GM06990 (cell line): ENCODE data around the gene ISOC2.

Experiments
- DNase-seq: peaks from one replicate; pipeline ENCODE4 v3.0.0-alpha.2; 2011; ENCODE audit not compliant: insufficient read length; ENCODE audit errors: extremely low read depth
- H3K27me3 ChIP-seq: replicated peaks from 2 replicates; pipeline ENCODE4 v1.6.0; 2011; ENCODE audit warnings: low read length; ENCODE audit not compliant: control insufficient read depth, insufficient read depth
- H3K36me3 ChIP-seq: 2 replicates; pipeline ENCODE4 v1.5.1; 2011; ENCODE audit warnings: low read length; ENCODE audit not compliant: control insufficient read depth, insufficient read depth
- H3K4me3 ChIP-seq: replicated peaks from 2 replicates; pipeline ENCODE4 v1.5.1; 2011; ENCODE audit warnings: low read depth, mild to moderate bottlenecking, control low read depth, low read length
- TF ChIP-seq, protein P1 (sequence below): IDR thresholded peaks from 2 replicates; pipeline ENCODE4 v1.5.1; 2011; ENCODE audit warnings: low read length, control low read depth, mild to moderate bottlenecking, inconsistent platforms; ENCODE audit not compliant: insufficient read depth, poor library complexity, severe bottlenecking

ISOC2 gene

DNA sequence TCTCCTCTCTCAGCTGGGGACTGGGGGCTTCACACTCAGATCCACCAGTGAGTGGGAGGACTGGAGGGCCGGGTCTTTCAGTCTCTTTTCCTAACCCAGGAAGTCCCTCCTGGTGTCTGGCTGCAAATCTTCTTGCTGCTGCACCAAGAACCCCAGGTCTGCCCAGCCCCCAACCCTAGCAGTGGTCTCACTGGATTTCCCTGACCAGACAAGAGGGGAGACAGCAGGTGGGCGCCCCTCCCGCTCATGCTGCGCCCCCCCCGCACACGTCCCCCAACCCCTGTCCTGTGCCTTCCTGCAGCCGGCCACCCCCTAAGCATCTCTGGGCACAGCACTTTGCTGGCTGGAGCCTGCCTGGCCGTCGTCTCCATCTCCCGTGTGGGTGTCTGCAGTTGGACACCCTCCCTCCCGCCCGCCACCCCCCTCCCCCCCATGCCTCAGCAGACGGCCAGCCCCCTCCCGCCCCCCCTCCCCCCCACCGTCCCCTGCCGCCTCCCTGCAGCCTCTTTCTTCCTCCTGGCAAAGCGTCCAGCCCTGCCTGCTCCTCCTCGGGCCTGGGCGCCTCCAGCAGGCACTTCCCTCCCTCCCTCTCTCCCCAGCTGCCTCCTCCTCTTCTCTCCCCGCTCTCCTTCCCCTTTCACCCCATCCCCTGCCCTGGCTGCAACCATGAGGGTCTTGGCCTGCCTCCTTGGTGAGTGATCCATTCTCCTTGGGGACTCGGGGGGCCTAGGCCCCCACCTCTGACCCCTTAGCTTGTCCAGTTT, 26.7 kb upstream of the ISOC2 start, which contains the start of gene SSC5D:
Gene SSC5D (plus strand): TSS at position 513 of the 764 bp plus-strand sequence. CDS start 154 bp downstream, at position 667.
- H3K36me3 ChIP-seq, result no peaks in the 10 kb centered on the region
- no peaks in the 10 kb centered on the region for H3K27me3 ChIP-seq
- no peak within 1 kb of the TSS for H3K4me3 ChIP-seq
- TF ChIP-seq, protein P1, sequence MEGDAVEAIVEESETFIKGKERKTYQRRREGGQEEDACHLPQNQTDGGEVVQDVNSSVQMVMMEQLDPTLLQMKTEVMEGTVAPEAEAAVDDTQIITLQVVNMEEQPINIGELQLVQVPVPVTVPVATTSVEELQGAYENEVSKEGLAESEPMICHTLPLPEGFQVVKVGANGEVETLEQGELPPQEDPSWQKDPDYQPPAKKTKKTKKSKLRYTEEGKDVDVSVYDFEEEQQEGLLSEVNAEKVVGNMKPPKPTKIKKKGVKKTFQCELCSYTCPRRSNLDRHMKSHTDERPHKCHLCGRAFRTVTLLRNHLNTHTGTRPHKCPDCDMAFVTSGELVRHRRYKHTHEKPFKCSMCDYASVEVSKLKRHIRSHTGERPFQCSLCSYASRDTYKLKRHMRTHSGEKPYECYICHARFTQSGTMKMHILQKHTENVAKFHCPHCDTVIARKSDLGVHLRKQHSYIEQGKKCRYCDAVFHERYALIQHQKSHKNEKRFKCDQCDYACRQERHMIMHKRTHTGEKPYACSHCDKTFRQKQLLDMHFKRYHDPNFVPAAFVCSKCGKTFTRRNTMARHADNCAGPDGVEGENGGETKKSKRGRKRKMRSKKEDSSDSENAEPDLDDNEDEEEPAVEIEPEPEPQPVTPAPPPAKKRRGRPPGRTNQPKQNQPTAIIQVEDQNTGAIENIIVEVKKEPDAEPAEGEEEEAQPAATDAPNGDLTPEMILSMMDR, result no peak
- no peak for DNase-seq

DNA sequence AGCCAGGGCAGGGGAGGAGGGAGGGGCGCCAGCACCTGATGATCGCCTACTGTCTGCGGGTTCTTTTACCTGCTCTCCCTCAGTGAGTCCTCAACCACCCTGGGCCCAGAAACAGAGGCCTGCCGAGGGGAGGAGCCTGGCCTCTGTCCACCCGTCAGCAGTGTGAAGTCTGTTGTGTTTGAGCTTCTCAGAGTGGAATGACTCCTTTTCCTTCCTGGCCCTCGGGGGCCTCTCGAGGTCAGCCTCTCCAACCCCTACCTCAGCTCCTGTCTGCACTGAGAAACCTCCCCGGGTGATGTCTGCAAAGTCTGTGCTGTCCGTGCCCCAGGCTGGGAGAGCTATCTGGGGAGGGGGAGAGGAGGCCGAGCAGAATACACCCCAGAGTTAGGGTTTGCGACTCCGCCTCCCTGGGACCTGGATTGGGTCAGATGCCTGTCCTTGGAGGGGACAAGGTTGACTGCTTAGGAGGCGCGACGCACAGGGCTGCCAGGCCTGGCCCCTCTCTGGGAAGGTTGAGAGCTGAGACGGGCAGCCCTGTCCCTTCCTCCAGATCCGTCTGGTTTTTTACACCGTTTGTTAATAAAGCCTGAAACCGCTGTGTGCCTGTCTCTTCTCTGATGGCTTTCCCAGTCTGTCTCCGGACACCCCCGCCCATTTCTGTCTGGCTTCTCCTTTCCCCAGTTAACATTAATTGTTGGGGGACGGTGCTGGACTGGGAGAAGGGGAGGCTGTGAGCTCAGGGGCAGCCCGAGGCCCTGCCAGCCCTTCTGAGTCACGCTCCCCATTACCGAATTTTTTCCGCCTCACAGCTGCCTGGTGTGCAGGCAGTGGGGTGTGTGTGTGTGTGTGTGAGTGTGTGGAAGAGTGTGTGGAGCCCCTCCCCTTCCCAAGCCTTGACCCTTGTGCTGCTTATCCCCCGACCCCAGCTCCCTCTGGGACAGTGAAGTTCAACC, 25.8 kb upstream of the ISOC2 start:
- Histone ChIP-seq H3K36me3 (peaks cover 2% of the 10 kb centered on the region), H3K27me3 (no peaks in the 10 kb centered on the region), H3K4me3 (no peak overlapping the region)
- no peak for DNase-seq
- TF ChIP-seq, protein P1, result no peak

DNA sequence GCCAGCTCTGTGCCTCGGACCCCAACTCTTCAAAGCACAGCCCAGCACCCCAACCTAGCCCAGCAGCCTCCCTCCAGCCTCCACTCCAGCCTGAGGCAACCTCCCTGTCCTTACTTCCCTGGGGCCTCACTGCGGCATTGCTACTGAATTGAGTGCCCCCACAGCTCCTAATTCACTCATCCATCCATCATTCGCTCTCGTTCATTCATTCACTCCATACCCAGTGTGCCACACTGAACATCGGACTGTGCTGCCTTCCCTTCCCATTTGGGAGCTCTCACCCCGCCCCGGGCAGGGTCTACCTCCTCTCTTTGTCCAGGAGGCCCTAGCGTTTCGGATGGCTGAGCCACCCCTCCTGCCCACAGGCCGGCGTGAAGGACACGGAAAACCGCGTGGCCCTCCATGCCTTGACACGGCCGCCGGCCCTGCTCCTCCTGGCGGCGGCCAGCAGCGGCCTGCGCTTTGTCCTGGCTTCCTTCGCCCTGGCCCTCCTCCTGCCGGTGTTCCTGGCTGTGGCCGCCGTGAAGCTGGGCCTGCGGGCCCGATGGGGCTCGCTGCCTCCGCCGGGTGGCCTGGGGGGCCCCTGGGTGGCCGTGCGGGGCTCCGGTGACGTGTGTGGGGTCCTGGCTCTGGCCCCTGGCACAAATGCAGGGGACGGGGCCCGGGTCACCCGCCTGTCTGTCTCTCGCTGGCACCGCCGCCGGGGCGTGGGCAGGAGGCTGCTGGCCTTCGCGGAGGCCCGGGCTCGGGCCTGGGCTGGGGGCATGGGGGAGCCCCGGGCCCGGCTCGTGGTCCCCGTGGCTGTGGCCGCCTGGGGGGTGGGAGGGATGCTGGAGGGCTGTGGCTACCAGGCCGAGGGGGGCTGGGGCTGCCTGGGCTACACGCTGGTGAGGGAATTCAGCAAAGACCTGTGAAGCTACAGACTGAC, 24.9 kb upstream of the ISOC2 start:
- H3K36me3 ChIP-seq, result peaks cover 2% of the 10 kb centered on the region
- H3K4me3 ChIP-seq, result no peak overlapping the region
- H3K27me3 ChIP-seq, result no peaks in the 10 kb centered on the region

DNA sequence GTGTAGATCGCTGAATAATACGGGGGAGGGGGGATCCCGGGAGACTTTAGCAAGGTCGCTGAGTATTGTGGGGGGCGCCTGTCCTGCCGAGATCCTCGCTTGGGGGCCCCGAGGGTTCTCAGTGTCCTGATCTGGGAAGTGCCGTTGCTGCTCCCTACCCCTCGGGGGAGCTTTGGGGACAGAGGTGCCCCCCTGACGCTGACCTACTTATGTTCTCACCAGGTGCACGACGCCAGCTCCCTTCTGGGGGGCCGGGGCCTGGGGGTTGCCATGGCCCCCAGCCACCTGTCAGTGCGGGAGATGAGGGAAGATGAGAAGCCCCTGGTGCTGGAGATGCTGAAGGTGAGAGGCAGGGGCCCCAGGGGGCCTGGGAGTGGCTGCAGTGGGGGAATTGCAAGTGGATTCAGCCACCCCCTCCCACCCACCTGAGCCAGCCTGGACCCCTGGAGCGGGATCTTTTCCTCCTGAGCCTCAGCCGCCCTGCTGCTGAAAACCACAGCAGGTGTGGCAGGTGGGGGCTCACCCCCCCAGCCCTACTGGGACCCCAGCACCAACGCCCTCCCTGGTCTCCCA, 24.1 kb upstream of the ISOC2 start:
- Histone ChIP-seq H3K4me3 (peak overlapping the region; percentile 79), H3K27me3 (no peaks in the 10 kb centered on the region), H3K36me3 (peaks cover 2% of the 10 kb centered on the region)
- no peak for DNase-seq
- TF ChIP-seq, protein P1, result no peak

More for the DNA sequence above, 24.9 kb upstream of the ISOC2 start:
- no peak for DNase-seq
- TF ChIP-seq, protein P1, result no peak
